Smooth muscle cell (in vitro differentiated cells): ENCODE data around the gene SENP6. TPM values are rescaled to one million over a fixed set of nuclear protein-coding genes. Genes with fewer than 3 reads are reported as not detected.

Source experiments
- DNase-seq: peaks from one replicate; lab custom pipeline; 2025; ENCODE audit not compliant: unreplicated experiment; lab: John Stamatoyannopoulos, UW
- H2AFZ ChIP-seq: fragments of 200-600 bp; sonication (generic); 2 replicates; pipeline ENCODE4 v1.6.0; 2016; ENCODE audit warnings: antibody characterized with exemption, low read depth, mild to moderate bottlenecking
- H3F3A ChIP-seq: fragments of 200-600 bp; sonication (generic); 2 replicates; pipeline ENCODE4 v1.6.0; 2017; ENCODE audit warnings: antibody characterized with exemption, low read depth
- H3K27ac ChIP-seq: fragments of 200-600 bp; sonication (generic); 2 replicates; pipeline ENCODE4 v1.5.1; 2016; ENCODE audit warnings: low read depth, mild to moderate bottlenecking
- H3K27me3 ChIP-seq: fragments of 200-600 bp; sonication (generic); 2 replicates; pipeline ENCODE4 v1.6.1; 2016; ENCODE audit warnings: low read depth, mild to moderate bottlenecking
- H3K36me3 ChIP-seq: fragments of 200-600 bp; sonication (generic); 2 replicates; pipeline ENCODE4 v1.5.1; 2016; ENCODE audit warnings: low read depth
- H3K4me1 ChIP-seq: fragments of 200-600 bp; sonication (generic); 2 replicates; pipeline ENCODE4 v1.5.1; 2016; ENCODE audit warnings: low read depth
- H3K4me2 ChIP-seq: fragments of 200-600 bp; sonication (generic); 2 replicates; pipeline ENCODE4 v1.6.0; 2016; ENCODE audit warnings: mild to moderate bottlenecking
- H3K4me3 ChIP-seq: fragments of 200-600 bp; sonication (generic); 2 replicates; pipeline ENCODE4 v1.5.1; 2016; ENCODE audit warnings: mild to moderate bottlenecking
- H3K79me2 ChIP-seq: fragments of 200-600 bp; sonication (generic); 2 replicates; pipeline ENCODE4 v1.6.0; 2016; ENCODE audit warnings: low read depth, mild to moderate bottlenecking
- H3K9ac ChIP-seq: fragments of 200-600 bp; sonication (generic); 2 replicates; pipeline ENCODE4 v1.6.0; 2016; ENCODE audit warnings: low read depth
- H3K9me3 ChIP-seq: fragments of 200-600 bp; sonication (generic); replicated peaks from 2 replicates; pipeline ENCODE4 v1.5.1; 2016; ENCODE audit warnings: low read depth
- H4K20me1 ChIP-seq: fragments of 200-600 bp; sonication (generic); 2 replicates; pipeline ENCODE4 v1.6.0; 2016; ENCODE audit warnings: low read depth
- WGBS: methylation state at CpG from one replicate; pipeline ENCODE4 v1.1.7; 2016; ENCODE audit warnings: low lambda C conversion rate; 5-methylcytosine and 5-hydroxymethylcytosine counted together
- polyA plus RNA-seq: library from polyadenylated mRNA; unstranded; fragments of >200 nt; fragmentation: Nextera tagmentation; extraction: Ambion mirVana; gene quantifications from 2 replicates; pipeline ENCODE4 v1.2.1, GENCODE V29; 2016
- total RNA-seq: library from RNA; depleted of rRNA; stranded (reverse); fragments of >200 nt; gene quantifications from 2 replicates; pipeline ENCODE4 v1.2.3, GENCODE V29; 2014
- TF ChIP-seq, protein P1 (sequence below): fragments of 200-600 bp; sonication (generic); IDR thresholded peaks from 2 replicates; pipeline ENCODE4 v1.5.1; 2017; ENCODE audit warnings: borderline replicate concordance, mild to moderate bottlenecking, antibody characterized with exemption; ENCODE audit not compliant: insufficient read depth, poor library complexity, severe bottlenecking

Gene SENP6
- total and polyA plus RNA-seq, 2 experiments from 2014 or later, result 45.0 to 126 TPM

DNA sequence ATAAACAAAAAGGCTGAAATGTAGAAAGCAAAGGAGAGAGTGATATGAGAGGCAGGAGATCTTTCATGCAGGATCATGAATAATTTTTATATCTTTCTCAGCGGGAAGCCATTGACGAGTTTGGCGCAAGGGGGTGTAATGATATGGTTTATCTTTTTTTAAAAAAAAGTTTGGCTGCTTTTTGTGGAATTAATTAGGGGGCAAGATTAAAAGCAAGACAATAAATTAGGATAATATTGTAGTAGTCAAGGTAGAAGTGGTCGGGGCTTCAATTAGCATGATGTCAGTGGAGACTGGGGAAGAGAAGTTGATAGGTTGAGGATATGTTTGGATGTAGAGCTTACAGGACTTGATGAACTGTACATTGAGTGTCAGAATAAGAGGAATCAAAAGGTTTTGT lies 4.0 kb downstream of the SENP6 start:
- peaks cover 24% of the 10 kb centered on the region for H3K4me1 ChIP-seq
- no peak overlapping the region for H3K4me3 ChIP-seq
- H3K27me3 ChIP-seq, result no peaks in the 10 kb centered on the region
- H4K20me1 ChIP-seq, result peaks cover 80% of the 10 kb centered on the region
- TF ChIP-seq, protein P1, sequence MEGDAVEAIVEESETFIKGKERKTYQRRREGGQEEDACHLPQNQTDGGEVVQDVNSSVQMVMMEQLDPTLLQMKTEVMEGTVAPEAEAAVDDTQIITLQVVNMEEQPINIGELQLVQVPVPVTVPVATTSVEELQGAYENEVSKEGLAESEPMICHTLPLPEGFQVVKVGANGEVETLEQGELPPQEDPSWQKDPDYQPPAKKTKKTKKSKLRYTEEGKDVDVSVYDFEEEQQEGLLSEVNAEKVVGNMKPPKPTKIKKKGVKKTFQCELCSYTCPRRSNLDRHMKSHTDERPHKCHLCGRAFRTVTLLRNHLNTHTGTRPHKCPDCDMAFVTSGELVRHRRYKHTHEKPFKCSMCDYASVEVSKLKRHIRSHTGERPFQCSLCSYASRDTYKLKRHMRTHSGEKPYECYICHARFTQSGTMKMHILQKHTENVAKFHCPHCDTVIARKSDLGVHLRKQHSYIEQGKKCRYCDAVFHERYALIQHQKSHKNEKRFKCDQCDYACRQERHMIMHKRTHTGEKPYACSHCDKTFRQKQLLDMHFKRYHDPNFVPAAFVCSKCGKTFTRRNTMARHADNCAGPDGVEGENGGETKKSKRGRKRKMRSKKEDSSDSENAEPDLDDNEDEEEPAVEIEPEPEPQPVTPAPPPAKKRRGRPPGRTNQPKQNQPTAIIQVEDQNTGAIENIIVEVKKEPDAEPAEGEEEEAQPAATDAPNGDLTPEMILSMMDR, result no peak
- DNase-seq, result no peak
- H3K9me3 ChIP-seq, result no peaks in the 10 kb centered on the region
- H3K27ac ChIP-seq, result no peak overlapping the region
- H2AFZ ChIP-seq, result no peak overlapping the region
- H3K36me3 ChIP-seq, result no peaks in the 10 kb centered on the region
- H3F3A ChIP-seq, result peaks cover 6% of the 10 kb centered on the region
- H3K9ac ChIP-seq, result no peak overlapping the region
- peak overlapping the region; percentile 10 for H3K4me2 ChIP-seq
- H3K79me2 ChIP-seq, result peaks cover 96% of the 10 kb centered on the region
- WGBS, result 98% methylated on average over 4 of the region's 4 CpGs

DNA sequence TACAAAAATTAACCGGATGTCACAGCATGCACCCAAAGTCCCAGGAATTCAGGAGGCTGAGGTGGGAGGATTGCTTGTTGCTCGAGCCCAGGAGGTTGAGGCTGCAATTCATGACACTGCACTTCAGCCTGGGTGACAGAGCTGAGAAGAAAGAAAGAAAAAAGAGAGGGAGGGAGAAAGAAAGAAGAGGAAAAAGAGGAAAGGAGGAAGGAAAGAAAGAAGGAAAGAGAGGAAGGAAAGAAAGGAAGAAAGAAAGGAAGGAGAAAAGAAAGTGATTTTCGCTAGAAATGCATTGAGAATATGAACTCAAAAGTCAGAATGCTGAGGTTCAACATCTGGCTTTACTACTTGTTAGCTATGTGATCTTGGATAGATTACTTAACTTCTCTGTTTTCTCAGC lies 6.6 kb downstream of the SENP6 start:
- Histone ChIP-seq H3K36me3 (no peaks in the 10 kb centered on the region), H3K27ac (no peak overlapping the region), H3K4me1 (peaks cover 28% of the 10 kb centered on the region), H3K9ac (no peak overlapping the region), H3K4me2 (no peak overlapping the region), H3K79me2 (peaks cover 100% of the 10 kb centered on the region), H4K20me1 (peaks cover 100% of the 10 kb centered on the region), H3K4me3 (no peak overlapping the region), H3K27me3 (no peaks in the 10 kb centered on the region), H3F3A (peaks cover 9% of the 10 kb centered on the region), H3K9me3 (no peaks in the 10 kb centered on the region), H2AFZ (no peak overlapping the region)
- 92% methylated on average over 3 of the region's 3 CpGs for WGBS
- TF ChIP-seq, protein P1, result no peak
- DNase-seq, result no peak

DNA sequence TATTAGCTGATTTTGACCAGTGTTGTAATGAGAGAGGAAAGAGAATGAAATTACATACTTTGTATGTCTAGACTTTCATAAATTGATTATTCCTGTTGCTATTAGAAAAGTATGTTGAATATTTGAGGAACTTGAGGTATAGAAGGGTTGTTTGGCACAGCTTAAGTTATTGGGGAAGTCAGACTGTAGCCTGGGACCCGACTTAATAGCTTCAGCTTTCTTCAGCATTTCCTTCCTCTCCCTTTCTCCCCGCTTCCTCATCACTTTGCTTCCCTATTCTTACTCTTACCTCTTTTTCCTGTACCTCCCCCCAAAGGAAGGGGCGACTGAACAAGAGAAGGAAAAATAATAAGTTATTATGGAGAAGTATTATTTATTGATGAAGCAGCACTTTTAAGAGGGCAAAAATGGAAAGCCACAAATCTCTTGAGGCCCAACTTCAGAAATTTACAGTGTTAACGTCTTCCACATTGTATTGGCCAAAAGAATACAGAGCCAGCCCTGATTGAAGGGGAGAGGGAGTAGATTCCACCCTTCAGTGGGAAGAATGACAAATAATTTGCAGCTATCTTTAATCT lies 7.4 kb downstream of the SENP6 start:
- TF ChIP-seq, protein P1, result no peak

More for the DNA sequence above, 7.4 kb downstream of the SENP6 start:
- peaks cover 100% of the 10 kb centered on the region for H3K79me2 ChIP-seq
- H3F3A ChIP-seq, result peaks cover 7% of the 10 kb centered on the region
- no peaks in the 10 kb centered on the region for H3K27me3 ChIP-seq
- 77% methylated on average over 4 of the region's 4 CpGs for WGBS
- H3K36me3 ChIP-seq, result no peaks in the 10 kb centered on the region
- no peaks in the 10 kb centered on the region for H3K9me3 ChIP-seq
- DNase-seq, result no peak
- H3K9ac ChIP-seq, result no peak overlapping the region
- no peak overlapping the region for H2AFZ ChIP-seq
- peaks cover 100% of the 10 kb centered on the region for H4K20me1 ChIP-seq
- H3K4me3 ChIP-seq, result no peak overlapping the region
- H3K27ac ChIP-seq, result no peak overlapping the region
- peaks cover 21% of the 10 kb centered on the region for H3K4me1 ChIP-seq
- peak overlapping the region; percentile 14 for H3K4me2 ChIP-seq
